Prostate gland (tissue), 2 donors: Measurements from ENCODE around the gene GPATCH2L.

Source experiments
- CTCF ChIP-seq, 4 experiments: fragments of 200-600 bp in 2 of 4; fragments of 450-650 bp in 2 of 4; sonication (generic) in 2 of 4; IDR thresholded peaks; 1 replicate in 3 of 4; 2 replicates in 1 of 4; pipeline ENCODE4 v1.5.1; 2016 to 2019; ENCODE audit warnings: antibody characterized with exemption in 4 of 4, mild to moderate bottlenecking in 2 of 4, moderate library complexity in 2 of 4
- POLR2A ChIP-seq: fragments of 450-650 bp; IDR thresholded peaks from one replicate; pipeline ENCODE4 v1.6.1; 2016; ENCODE audit warnings: antibody characterized with exemption, mild to moderate bottlenecking

- TF ChIP-seq CTCF (IDR thresholded peaks at IDR 0.05) (no peak), POLR2A (no peak)
Measured at GRCh38 chr14:76260749-76261148, 109.0 kb downstream of the GPATCH2L start.
